Neuronal stem cell (in vitro differentiated cells): ENCODE measurements around the gene FAM163B.

Experiments used
- DNase-seq: peaks from one replicate; pipeline ENCODE4 v3.0.0-alpha.2; 2013; ENCODE audit warnings: low spot score
- H2AFZ ChIP-seq: one replicate; pipeline ENCODE4 v1.6.1; 2013; ENCODE audit warnings: mild to moderate bottlenecking, low read length, inconsistent platforms
- H2AK5ac ChIP-seq: 2 replicates; pipeline ENCODE4 v1.6.1; 2013; ENCODE audit warnings: low read depth, mild to moderate bottlenecking, inconsistent platforms, low read length, moderate library complexity, mixed read lengths
- H2BK120ac ChIP-seq: 2 replicates; pipeline ENCODE4 v1.6.1; 2013; ENCODE audit warnings: low read depth, mild to moderate bottlenecking, inconsistent platforms, low read length, moderate library complexity, mixed read lengths
- H2BK12ac ChIP-seq: one replicate; pipeline ENCODE4 v1.6.1; 2013; ENCODE audit warnings: low read length, inconsistent platforms
- H2BK15ac ChIP-seq: 2 replicates; pipeline ENCODE4 v1.6.1; 2013; ENCODE audit warnings: mild to moderate bottlenecking, low read length, inconsistent platforms, mixed read lengths
- H2BK5ac ChIP-seq: one replicate; pipeline ENCODE4 v1.6.1; 2013; ENCODE audit warnings: inconsistent platforms, mild to moderate bottlenecking, low read length, moderate library complexity
- H3K14ac ChIP-seq: one replicate; pipeline ENCODE4 v1.6.1; 2013; ENCODE audit warnings: low read length, inconsistent platforms
- H3K18ac ChIP-seq: 2 replicates; pipeline ENCODE4 v1.6.1; 2013; ENCODE audit warnings: low read length, inconsistent platforms
- H3K23ac ChIP-seq: 2 replicates; pipeline ENCODE4 v1.6.1; 2013; ENCODE audit warnings: low read depth, mild to moderate bottlenecking, mixed read lengths, low read length, inconsistent platforms; ENCODE audit not compliant: poor library complexity
- H3K27ac ChIP-seq: replicated peaks from 3 replicates; pipeline ENCODE4 v1.5.1; 2013; ENCODE audit warnings: low read length, inconsistent platforms
- H3K27me3 ChIP-seq, 3 experiments: 2 replicates each; pipeline ENCODE4 v1.6.1; 2013; ENCODE audit warnings: low read length in 3 of 3, mild to moderate bottlenecking in 2 of 3, inconsistent platforms in 1 of 3, low read depth in 1 of 3, mixed read lengths in 1 of 3, moderate library complexity in 1 of 3; ENCODE audit not compliant: control insufficient read depth in 3 of 3, insufficient read depth in 3 of 3
- H3K36me3 ChIP-seq, 2 donors: replicated peaks in 1 of 2; 2 replicates each; pipeline ENCODE4 v1.6.1; 2013; ENCODE audit warnings: low read length in 2 of 2; ENCODE audit not compliant: control insufficient read depth in 2 of 2, insufficient read depth in 2 of 2
- H3K4ac ChIP-seq: 2 replicates; pipeline ENCODE4 v1.6.1; 2013; ENCODE audit warnings: inconsistent platforms, mild to moderate bottlenecking, low read length, moderate library complexity
- H3K4me1 ChIP-seq, 2 donors: 1 replicate in 1 of 2; 2 replicates in 1 of 2; pipeline ENCODE4 v1.6.1; 2013; ENCODE audit warnings: low read length in 2 of 2, low read depth in 1 of 2; ENCODE audit not compliant: control insufficient read depth in 2 of 2, insufficient read depth in 1 of 2
- H3K4me2 ChIP-seq: one replicate; pipeline ENCODE4 v1.6.1; 2013; ENCODE audit warnings: mild to moderate bottlenecking, low read length, inconsistent platforms; ENCODE audit not compliant: insufficient read depth, poor library complexity, severe bottlenecking
- H3K4me3 ChIP-seq, 2 donors: 2 replicates each; pipeline ENCODE4 v1.5.1; 2013; ENCODE audit warnings: low read length in 2 of 2, mild to moderate bottlenecking in 2 of 2, inconsistent platforms in 1 of 2, moderate library complexity in 1 of 2
- H3K79me1 ChIP-seq: one replicate; pipeline ENCODE4 v1.6.1; 2013; ENCODE audit warnings: low read depth, mild to moderate bottlenecking, inconsistent platforms, low read length, moderate library complexity
- H3K9ac ChIP-seq: one replicate; pipeline ENCODE4 v1.6.1; 2013; ENCODE audit warnings: mild to moderate bottlenecking, low read depth, low read length, inconsistent platforms; ENCODE audit not compliant: poor library complexity
- H3K9me3 ChIP-seq, 2 donors: replicated peaks in 1 of 2; 2 replicates each; pipeline versions ENCODE3 to v1.6.1; 2013; ENCODE audit warnings: low read length in 2 of 2, mild to moderate bottlenecking in 2 of 2, inconsistent platforms in 1 of 2, low read depth in 1 of 2, mixed read lengths in 1 of 2, moderate library complexity in 1 of 2; ENCODE audit not compliant: control insufficient read depth in 2 of 2, insufficient read depth in 1 of 2
- H4K8ac ChIP-seq: one replicate; pipeline ENCODE4 v1.6.1; 2013; ENCODE audit warnings: low read depth, mild to moderate bottlenecking, inconsistent platforms, low read length, moderate library complexity
- H4K91ac ChIP-seq: one replicate; pipeline ENCODE4 v1.6.1; 2013; ENCODE audit warnings: low read length, low read depth, mild to moderate bottlenecking, inconsistent platforms; ENCODE audit not compliant: poor library complexity
- WGBS, 2 donors: extraction: QIAGEN DNeasy Blood & Tissue Kit; methylation state at CpG; one replicate each; pipeline ENCODE4 v1.1.7; 2013; ENCODE audit warnings: missing lambda C conversion rate in 2 of 2, mixed read lengths in 1 of 2; ENCODE audit not compliant: insufficient read length in 2 of 2, insufficient replicate concordance in 1 of 2; ENCODE audit errors: extremely low coverage in 2 of 2; 5-methylcytosine and 5-hydroxymethylcytosine counted together

Gene FAM163B

DNA sequence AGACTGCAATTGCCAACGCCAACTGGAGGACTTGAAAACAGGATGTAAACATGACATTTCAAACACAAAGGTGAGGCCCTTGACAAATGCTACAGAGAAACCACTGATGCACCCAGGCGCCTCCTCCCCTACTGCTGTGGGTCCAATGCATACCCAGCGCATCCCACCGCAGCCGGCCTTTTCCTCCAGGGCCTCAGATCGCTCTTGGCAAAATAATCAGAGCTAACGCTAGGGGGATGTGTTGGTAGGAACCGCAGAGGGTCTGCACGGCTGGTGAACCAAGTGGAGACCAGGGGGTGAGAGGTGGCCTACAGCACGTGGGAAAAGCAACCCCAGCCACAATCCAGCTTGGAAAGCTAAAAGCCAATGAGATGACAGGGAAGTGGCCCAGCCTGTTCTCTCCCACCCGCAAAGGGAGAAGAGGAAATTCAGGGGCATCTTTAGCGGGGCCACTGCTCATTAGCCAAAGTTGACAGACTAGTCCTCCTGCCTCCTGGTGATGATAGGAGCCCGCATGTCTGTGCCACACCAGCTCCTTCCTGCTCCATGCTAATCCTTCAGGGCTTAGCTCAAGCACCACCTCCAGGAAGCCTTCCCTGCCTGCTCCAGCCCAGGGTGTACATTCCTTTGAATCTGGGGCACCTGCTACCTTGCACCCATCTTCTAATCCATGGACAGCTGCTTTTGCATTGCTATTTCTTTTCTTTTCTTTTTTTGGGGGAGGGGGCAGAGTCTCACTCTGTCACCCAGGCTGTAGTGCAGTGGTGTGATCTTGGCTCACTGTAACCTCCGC is 5.9 kb downstream of the FAM163B start:
- no CpG with 5 or more reads among the region's 14 CpGs for WGBS, 2 donors
- Histone ChIP-seq H2AK5ac (no peak overlapping the region), H2BK15ac (no peak overlapping the region), H3K9ac (no peak overlapping the region), H3K4me1 (no peaks in the 10 kb centered on the region), H3K18ac (no peak overlapping the region), H3K4me2 (no peak overlapping the region), H2BK5ac (no peak overlapping the region), H3K27me3 (peaks cover 0 to 45% (median 12%) of the 10 kb centered on the region in 3 experiments), H3K4ac (no peak overlapping the region), H3K27ac (no peak overlapping the region), H4K91ac (no peak overlapping the region), H3K36me3 (peaks cover 0 to 1% of the 10 kb centered on the region in 2 donors), H3K79me1 (peaks cover 2% of the 10 kb centered on the region), H3K23ac (no peak overlapping the region), H4K8ac (no peak overlapping the region), H2BK12ac (no peak overlapping the region), H3K4me3 (no peak overlapping the region), H3K9me3 (peaks cover 0 to 8% of the 10 kb centered on the region in 2 donors), H2BK120ac (no peak overlapping the region), H3K14ac (peak overlapping the region; percentile 25), H2AFZ (no peak overlapping the region)
- DNase-seq = no peak

- Histone ChIP-seq H3K14ac (no peak overlapping the region), H2BK12ac (no peak overlapping the region), H3K9ac (no peak overlapping the region), H3K4me1 (no peaks in the 10 kb centered on the region), H3K4me2 (no peak overlapping the region), H3K79me1 (peaks cover 2% of the 10 kb centered on the region), H4K8ac (no peak overlapping the region), H3K27me3 (peaks cover 0 to 34% (median 3%) of the 10 kb centered on the region in 3 experiments), H3K18ac (peak overlapping the region; percentile 74), H2AFZ (no peak overlapping the region), H3K36me3 (peaks cover 0 to 1% of the 10 kb centered on the region in 2 donors), H2BK5ac (no peak overlapping the region), H3K23ac (no peak overlapping the region), H2AK5ac (no peak overlapping the region), H3K27ac (no peak overlapping the region), H2BK15ac (no peak overlapping the region), H2BK120ac (no peak overlapping the region), H3K4me3 (no peak overlapping the region), H3K9me3 (peaks cover 9 to 11% of the 10 kb centered on the region in 2 donors), H3K4ac (no peak overlapping the region), H4K91ac (no peak overlapping the region)
- no peak for DNase-seq
- WGBS, 2 donors = no CpG with 5 or more reads among the region's 10 CpGs
Measured at GRCh38 chr9:133602277-133602676, 6.9 kb downstream of the FAM163B start.

- peak overlapping the region; percentile 74 for H3K18ac ChIP-seq
- no peak overlapping the region for H2AFZ ChIP-seq
Measured at GRCh38 chr9:133601746-133602145, 7.4 kb downstream of the FAM163B start.

GRCh38 chr9:133600739-133601138 is 8.4 kb downstream of the FAM163B start:
- no peak overlapping the region for H4K8ac ChIP-seq
- H2AK5ac ChIP-seq = no peak overlapping the region
- no peak for DNase-seq
- no peak overlapping the region for H2BK120ac ChIP-seq
- H3K27me3 ChIP-seq = peaks cover 0 to 19% (median 0%) of the 10 kb centered on the region in 3 experiments
- no peak overlapping the region for H3K27ac ChIP-seq
- no peak overlapping the region for H3K14ac ChIP-seq
- H3K4me1 ChIP-seq = no peaks in the 10 kb centered on the region
- H3K23ac ChIP-seq = no peak overlapping the region
- H3K4ac ChIP-seq = no peak overlapping the region
- H3K4me3 ChIP-seq = no peak overlapping the region
- H3K36me3 ChIP-seq = peaks cover 0 to 1% of the 10 kb centered on the region in 2 donors
- H2BK5ac ChIP-seq = no peak overlapping the region
- H2AFZ ChIP-seq = no peak overlapping the region
- peaks cover 13 to 14% of the 10 kb centered on the region in 2 donors for H3K9me3 ChIP-seq
- H3K9ac ChIP-seq = no peak overlapping the region
- H2BK12ac ChIP-seq = no peak overlapping the region
- no peak overlapping the region for H3K4me2 ChIP-seq
- H4K91ac ChIP-seq = no peak overlapping the region
- peaks cover 2% of the 10 kb centered on the region for H3K79me1 ChIP-seq
- no CpG with 5 or more reads among the region's 7 CpGs for WGBS, 2 donors
- H2BK15ac ChIP-seq = no peak overlapping the region
- H3K18ac ChIP-seq = no peak overlapping the region

More at GRCh38 chr9:133601746-133602145, 7.4 kb downstream of the FAM163B start:
- no peak for DNase-seq
- Histone ChIP-seq H3K14ac (no peak overlapping the region), H2BK12ac (no peak overlapping the region), H3K27ac (no peak overlapping the region), H3K4me3 (no peak overlapping the region), H3K9me3 (peaks cover 11 to 14% of the 10 kb centered on the region in 2 donors), H2AK5ac (no peak overlapping the region), H3K27me3 (peaks cover 0 to 29% (median 0%) of the 10 kb centered on the region in 3 experiments), H2BK120ac (no peak overlapping the region), H3K9ac (no peak overlapping the region), H3K4ac (no peak overlapping the region), H3K36me3 (peaks cover 0 to 1% of the 10 kb centered on the region in 2 donors), H4K8ac (no peak overlapping the region), H3K79me1 (peaks cover 2% of the 10 kb centered on the region), H4K91ac (no peak overlapping the region), H3K4me1 (no peaks in the 10 kb centered on the region), H3K23ac (no peak overlapping the region), H2BK15ac (no peak overlapping the region), H3K4me2 (no peak overlapping the region), H2BK5ac (no peak overlapping the region)
- WGBS, 2 donors = no CpG with 5 or more reads among the region's 10 CpGs
